NK-92 treated with Interleukin-12 subunit alpha and Interleukin-12 subunit beta, amount 100 ng/mL, for 24 hours (cell line): ENCODE measurements around the gene SOX1.

ENCODE experiments used
- DNase-seq: peaks from one replicate; lab custom pipeline; 2025; lab: John Stamatoyannopoulos, UW

Gene SOX1

DNA sequence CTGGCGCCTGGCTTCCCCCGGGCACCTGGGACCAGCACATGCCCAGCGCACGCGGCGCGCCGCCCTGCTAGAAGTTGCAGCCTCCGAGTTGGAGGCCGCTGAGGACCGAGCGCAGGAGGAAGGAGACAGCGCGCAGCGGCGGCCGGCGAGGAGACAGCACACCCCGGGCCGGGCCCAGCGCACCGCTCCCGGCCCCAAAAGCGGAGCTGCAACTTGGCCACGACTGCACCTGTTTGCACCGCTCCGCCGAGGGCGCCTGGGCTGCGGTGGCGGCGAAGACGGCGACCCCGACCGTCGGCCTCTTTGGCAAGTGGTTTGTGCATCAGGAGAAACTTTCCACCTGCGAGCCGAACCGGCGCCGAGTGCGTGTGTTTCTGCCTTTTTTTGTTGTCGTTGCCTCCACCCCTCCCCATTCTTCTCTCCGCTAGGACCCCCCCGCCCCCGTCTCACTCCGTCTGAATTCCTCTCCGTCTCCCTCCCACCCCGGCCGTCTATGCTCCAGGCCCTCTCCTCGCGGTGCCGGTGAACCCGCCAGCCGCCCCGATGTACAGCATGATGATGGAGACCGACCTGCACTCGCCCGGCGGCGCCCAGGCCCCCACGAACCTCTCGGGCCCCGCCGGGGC lies at the start of gene SOX1:
TSS of gene SOX1 (plus strand) at position 34 of the 626 bp plus-strand sequence. CDS start at position 544, 510 bp downstream.
- no peak for DNase-seq

DNA sequence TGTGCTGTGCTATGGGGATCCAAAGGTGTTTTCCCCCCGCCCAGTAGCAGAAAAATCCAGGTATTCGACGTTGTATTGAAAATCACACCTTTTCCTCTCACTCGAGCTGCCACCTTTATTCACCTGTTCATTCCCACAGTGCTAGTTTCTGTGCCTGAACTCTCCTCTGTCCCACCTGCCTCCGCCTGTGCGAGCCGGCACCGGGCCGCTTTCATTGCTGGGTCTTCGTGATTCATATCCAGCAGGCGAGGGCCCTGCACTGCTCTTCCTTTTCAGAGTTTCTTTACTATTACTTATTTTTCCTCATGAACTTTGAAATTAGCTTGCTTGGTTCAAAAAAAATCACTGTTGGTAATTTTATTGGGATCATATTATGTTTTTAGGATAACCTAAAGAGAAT lies 42.4 kb upstream of the SOX1 start:
- DNase-seq: no peak

DNA sequence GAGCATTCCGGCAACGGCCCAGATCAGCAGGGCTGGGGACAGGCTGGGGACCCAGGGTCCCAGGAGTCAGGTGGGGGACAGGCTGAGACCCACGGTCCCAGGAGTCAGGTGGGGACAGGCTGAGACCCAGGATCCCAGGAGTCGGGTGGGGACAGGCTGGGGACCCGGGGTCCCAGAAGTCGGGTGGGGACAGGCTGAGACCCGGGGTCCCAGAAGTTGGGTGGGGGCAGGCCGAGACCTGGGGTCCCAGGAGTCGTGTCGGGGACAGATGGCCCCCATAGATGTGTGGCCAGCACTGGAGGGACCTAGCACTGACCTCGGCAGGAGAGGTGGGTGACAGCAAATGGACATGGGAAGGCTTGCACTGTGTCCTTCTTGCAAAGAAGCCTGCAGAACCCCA lies 39.7 kb upstream of the SOX1 start:
- DNase-seq: no peak

DNA sequence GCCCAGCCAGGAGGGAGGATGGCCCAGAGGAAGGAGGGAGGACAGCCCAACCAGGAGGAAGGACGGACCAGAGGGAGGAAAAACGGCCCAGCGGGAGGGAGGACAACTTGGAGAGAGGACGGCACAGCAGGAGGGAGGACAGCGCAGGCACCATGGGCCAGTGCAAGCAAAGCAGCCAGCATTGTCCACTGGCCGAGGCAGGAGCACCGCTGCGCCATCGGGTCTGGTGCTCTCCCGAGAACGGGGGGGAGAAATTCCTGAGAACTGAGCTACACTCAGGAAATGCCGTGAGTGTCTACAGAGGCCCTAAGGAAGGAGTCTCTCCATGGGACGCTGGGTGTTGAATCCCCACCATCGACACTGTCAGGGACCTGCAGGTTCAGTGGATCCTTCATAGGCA lies 38.5 kb upstream of the SOX1 start:
- DNase-seq: no peak

DNA sequence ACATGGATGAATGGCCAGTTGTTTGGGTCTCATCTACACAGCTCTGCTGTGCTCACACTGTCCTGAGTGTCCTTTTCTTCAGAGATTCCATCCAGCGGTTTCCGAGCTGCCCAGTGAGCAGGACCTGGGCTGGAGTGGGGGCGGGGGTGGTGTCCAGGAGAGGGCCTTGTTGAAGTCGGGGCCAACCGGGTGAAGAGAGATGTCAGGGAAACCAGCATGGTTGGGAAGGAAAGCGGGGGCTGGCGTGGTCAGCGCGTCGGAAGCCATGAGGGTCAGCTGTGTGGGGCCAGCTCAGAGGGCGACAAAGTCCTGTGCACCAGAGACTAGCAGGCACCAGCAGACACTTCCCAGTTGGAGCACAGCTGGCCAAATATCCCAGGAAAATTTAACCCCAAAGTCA lies 37.8 kb upstream of the SOX1 start:
- DNase-seq: no peak

DNA sequence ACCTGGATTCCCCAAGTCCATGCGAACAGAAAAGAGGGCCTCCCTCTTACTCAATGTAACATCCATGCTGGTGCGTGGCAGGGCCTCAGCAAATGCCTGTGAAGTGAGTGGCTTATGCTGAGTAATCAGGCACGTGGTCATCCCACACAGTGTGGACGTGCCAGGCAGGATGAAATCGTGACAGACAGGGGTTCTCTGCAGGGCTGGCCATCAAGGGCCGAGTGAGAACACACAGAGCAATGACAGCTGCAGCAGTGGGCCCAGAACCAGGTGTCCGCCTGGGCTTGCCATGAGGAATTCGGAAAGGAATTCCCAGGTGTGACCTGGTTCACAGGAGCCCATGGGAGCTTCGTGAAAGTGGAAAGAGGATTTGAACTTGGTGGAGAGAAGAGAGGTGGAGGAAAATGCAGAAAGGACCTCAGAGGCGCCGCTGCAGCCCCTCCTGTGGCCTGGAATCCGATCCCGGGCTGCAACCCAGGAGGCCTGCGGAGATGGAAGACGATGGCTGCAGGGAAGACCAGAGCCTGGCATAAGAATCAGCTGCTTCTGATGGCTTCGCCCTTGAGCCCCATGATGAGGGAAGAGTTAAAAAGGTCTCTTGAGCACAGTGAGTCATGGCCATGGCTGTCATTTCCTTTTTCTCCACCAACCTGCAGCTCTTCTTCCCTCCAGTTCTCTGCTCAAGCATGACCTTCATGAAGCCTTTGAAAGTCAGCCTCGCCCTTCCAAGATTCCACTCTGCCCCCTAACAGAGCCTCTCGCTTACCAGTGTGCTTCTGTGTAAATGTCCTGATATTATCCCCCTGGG lies 34.6 kb upstream of the SOX1 start:
- DNase-seq: no peak

DNA sequence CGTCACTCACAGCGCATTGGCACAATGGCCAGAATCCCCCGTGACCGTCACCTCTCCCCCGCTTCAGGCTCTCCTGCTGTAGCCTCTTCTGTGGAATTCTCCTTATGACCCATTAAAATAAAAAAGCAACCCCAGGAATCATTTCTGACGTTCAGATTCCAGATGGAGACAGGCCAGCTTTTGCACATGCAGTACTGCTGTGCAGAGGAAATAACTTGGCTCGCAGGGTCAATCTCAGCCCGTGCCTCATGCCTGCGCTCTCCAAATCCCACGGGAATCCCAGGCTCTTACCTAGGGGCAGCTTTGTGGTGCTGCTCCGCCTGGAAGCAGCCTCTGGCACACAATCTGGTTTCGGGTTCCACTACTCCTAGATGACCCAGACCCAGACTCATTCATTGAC lies 32.7 kb upstream of the SOX1 start:
- no peak for DNase-seq

DNA sequence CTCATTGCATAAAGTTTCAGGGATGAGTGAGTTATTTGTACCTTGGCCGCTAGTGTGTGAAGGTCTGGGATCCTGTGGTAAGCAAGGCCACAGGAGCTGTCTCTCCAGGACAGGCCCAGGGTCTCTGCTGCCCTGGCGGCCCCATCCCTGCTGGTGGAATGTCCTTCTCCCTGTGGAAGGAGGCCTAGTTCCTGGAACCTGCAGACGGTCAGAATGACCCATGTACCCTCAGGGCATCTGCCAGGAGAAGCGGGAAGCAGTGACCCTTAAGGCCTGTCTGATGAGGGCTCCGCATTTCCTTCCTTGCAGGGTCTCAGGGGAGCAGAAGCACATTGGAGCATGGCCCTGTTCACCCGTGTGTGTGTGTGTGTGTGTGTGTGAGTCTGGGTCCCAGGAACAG lies 32.1 kb upstream of the SOX1 start:
- DNase-seq: no peak

DNA sequence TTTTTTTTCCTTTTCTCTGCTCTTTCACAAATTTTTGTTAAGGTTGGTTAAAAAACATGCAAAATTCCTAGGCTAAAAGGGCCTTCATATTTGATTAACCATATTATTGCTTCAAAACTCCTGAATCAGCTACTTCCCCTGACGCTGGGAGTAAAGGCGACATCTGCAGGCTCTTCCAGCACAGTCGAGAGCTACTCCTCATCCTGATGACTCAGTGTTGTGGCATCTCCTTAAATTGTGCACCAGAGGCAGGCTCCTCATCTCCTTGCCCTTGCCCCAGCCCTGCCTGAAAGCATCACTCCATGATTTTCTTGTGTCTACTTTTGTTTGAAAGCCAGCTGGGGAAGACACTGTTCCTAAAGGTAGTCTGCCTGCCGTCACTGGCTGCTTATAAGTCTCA lies 24.5 kb upstream of the SOX1 start:
- DNase-seq: no peak

DNA sequence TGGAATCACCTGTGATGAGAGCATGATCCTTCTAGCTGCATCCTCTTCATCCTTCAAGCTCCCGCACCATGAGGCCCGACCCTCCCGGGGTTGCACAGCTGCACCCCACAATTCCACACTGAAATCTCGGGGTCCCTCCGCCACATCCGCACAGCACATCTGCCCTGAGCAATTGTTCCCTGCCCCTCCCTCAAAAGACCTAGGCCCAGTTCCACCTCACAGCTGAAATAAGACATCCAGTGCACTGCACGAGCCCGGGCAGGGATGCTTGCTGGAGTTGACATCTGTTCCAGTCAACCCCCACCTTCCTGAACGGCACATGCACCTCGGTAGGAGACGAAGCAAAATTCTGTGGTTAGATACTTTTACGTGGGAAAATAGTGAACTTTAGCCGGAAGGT lies 14.7 kb upstream of the SOX1 start:
- DNase-seq: no peak

DNA sequence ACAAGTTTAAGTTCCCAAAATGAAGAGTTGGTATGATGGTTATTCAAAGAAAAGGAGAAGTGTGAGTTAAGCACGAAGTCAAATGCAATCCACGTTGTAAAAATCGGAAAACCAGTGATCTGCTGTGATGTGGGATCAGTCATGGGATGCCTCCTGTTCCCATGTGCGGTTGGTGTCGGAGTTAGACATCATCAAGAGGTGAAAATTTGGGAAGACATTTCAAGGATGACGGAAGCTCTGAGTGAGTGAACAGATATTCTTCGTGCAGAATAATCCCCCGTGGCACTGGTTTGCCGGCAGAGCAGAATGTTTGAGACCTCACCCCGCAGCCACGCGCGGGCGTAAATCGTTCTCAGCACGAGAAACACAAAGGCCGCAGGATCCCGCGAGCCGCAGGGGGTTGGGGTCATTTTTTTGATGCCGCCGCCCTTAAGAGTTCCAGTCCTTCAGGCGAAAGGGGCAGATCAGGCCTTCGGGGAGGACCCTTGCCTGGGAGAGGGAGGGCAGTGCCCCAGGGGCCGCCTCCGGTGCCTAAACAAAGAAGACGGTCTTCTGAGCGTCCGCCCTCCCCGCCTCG lies 13.7 kb upstream of the SOX1 start:
- DNase-seq: no peak

DNA sequence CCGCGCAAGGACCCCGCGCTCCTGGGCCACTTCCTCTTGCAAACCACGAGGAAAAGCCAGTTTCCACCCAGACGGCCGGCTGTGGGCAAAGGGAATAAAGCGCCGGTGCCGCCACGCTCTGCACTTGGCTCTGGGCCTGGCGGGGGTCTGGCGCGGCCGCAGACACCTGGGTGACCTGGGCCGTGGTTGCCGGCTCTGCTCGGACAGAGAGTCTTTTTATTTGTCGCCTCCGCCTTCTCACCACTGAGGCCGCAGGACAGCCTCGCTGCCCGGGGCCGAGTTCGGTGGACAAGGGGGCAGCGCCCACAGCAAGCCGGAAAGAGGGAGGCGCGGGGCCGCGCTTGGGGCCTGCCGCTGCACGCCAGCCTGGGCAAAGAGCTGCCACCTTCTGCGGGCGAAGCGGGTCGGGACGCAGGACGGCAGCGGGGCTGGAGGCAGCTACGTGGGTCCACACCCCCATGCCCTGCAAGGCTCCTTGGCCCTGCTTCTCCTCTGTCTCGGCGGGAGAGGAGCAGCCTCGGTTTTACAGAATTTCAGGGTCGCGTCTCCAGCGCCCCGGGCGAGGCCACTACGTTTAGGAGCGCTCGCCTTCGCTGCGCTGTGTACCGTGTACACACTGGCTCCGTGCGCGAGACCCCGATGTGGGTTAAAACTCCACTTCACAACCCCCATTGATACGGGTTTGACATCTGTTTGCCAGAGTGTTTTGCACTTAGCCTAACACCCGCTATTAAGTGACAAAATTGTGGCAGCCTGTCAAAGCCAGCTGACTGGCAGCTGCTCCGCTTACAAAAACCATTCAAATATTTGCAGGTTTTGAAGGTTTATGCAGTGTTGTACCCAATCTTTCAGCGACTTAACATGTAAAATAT lies 13.0 kb upstream of the SOX1 start:
- DNase-seq: no peak

DNA sequence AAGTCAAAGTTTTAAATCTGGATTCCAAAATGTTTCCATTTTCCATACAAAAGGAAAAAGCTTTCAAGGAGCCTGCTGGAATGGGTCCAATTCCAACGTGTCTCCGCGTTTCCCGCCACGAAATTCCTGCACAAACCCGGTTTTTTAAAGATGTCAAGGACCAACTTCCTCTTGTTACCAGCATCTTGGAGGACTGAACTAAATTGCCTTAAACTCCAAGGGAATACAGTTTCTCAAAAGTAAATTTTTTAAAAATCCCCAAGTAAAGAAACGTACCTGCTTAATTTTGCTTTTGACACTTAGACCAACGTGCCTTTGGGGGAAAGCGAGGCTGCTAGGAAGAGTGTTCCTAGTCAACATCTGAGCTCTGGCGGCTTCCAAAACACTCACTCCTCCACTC lies 12.3 kb upstream of the SOX1 start:
- DNase-seq: no peak

DNA sequence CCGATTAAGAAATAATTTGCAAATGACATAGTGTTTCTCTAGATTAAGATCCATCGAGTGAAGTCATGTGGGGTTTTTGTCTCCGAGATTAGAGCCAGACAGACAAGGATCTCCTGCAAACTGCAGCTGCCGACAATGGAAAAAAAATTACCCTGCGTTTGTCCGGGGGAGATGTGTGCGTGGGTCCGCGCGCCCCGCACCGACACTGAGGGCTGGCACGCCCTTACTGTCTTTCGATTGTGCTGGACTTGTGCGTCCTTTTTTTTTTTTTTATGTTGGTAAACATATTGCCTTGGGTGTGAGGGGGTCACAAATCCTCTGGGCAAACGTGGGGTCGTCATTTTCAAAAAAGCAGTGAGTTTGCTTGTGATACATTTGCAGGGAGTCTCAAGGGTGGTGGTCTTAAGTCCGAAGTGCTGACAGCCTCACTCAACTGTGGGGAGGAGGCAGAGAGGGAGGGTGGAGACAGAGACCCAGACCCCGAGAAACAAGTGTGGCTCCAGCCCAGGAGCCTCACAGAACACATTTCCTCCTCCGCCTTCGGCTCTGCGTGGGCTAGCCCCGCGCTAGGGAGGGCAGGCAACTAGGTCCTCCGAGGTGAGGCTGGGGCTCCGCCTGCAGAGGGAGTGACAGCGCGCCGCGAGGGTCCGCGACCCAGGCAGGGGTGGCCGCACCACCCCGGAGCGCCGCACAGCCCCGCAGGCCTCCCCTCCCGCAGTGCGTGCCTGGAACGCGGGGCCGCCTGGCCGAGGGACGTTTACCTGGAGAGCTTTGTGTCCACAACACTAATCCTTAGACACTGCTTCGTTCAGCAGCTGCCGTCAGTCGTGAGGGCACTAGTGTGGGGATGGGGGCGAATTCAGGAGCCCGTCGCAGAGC lies 11.7 kb upstream of the SOX1 start:
- DNase-seq: no peak

DNA sequence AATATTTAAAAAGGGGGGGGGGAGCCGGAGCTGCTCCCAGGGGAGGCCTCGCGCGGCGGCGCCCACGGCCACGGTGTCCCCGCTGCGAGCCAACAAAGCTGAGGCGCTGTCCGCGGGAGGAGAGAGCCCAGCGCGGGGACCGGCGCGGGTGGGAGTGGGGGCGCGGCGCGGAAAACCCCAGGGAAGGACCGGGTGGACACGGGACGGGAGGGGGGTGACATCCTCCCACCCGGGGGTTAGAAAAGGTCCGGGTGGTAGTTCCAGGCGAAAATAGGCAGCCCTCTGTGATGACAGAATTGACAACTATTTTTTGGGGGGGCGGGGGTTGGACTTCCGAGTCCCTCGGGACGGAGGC lies 11.1 kb upstream of the SOX1 start:
- DNase-seq: no peak

DNA sequence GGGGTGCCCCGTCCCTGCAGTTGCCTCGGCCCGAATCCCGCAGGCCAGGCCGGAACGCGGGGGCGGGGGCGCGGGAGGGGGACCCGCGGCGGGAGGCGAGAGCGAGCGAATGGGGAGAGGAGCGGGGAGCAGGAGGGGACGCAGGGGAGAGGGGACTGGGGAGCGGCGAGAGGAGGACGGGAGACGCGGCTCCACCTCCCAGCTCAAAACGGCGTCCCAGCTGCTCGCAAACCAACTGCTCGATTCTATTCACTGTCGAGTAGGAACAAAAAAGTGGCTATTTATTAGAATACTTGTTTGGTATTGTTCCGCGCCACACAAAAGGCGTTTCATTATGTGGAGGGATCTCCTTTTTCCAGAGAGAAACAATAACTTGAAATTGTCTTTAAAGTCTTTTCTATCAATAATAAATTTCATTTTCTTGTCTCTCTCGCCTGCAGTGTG lies 10.6 kb upstream of the SOX1 start:
- DNase-seq: no peak

DNA sequence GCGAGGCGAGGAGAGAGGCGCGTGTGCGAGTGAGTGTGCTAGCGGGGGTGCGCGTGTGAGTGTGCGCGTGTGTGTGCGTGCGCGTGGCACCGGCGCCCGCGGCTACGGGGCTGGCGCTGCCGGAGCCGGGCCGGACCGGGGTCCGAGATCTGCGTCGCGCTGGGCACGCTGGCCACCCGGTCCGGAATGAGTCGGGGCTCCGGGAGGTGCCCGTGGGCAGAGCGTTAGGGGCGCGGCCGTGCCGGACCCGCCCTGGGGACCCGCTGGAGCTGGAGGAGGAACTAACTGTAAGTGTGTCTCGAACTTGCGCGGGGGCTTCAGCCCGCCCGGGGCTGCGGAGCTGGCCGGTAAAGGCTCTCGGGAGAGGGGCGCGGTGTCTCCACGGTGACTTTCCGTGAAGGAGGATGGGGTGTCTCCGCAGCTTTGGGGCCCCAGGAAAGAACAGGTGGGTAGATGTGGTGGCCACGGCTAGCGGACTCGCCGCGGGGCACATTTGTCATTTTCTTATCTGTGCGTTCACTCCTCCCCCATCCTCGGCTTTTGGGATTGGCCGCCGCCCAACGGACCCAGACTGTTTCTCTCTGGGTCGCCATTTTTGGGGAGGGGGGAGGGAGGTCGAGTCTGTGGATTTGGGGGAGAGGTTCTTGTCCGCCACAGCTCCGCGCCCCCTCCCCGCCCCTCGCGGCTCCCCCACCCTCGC lies 10.1 kb upstream of the SOX1 start:
- DNase-seq: no peak

DNA sequence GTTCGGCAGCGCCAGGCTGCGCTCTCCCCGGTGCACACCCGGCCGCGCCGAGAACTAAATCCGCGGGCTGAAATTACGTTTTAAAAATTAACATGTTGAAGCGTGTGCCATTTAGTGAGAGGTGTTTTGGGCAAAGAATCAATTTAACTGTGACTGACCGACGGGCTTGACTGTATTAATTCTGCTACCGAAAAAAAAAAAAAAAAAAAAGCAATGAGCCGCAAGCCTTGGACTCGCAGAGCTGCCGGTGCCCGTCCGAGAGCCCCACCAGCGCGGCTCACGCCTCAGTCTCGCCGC lies 9.6 kb upstream of the SOX1 start:
- no peak for DNase-seq

DNA sequence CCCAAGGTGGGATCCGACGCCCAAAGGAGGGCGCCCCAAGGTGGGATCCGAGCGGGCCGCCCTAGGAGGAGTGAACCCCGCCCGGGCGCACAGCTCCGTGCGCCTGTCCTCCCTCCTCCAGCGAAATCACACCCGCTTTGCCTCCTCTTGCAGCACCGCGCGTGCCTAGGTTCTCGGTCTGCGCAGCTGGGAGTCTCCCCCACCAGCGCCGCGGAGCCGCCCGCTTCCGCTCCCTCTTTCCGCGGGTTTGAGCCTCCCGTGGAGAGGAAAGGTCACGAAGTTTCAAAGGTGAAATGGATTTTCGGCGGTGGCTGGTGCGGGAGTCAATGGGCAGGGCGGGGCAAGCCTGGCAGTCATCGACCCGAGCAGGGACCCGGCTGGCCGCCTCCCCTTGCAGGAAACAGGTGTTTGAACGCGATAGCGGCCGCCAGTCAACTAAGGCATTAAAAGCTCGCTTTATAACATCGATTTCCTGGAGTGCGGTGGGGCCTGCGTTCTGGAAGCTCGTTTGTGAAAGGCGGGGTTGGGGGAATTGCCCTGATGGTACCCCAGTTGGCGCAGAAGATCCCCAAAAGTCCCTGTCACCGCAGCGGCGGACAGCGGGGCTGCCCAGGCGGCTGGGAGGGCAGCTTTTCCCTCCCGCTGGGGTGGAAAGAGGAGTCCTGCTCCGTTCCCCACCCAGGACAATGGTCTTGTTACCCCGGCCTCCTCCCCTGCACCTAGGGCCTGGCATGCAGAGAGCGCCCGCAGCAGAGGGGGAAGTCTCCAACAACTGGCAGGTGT lies 9.0 kb upstream of the SOX1 start:
- DNase-seq: no peak

DNA sequence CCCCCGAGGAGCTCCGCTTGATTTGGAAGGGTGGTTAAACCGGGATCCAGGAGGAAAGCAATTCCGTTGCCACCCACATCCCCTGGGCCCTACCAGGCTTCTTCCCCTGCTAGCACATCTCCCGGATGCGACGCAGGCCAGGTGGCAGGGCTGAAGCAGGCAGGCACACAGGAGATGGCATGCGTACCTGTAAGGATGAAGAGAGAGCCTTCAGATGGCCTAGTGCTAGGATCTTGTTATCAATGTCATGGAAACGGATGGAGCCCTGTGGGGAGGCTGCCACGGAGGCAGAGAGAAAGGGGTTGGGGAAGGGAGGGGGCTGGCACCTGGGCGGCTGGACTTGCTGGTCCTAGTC lies 8.5 kb upstream of the SOX1 start:
- DNase-seq: no peak
